H9 (cell line): ENCODE results near the gene SLC43A1. TPM values are rescaled to one million over a fixed set of nuclear protein-coding genes. Genes with fewer than 3 reads are reported as not detected.
A peak's percentile ranks its signal among the peaks of the same experiment; 100 is the strongest.
"Not testable (repeated sequence)": the region's sequence is repeated elsewhere in the genome, so short reads cannot be mapped to it uniquely, and the experiment has no call there.

ENCODE experiments used
- DNase-seq: peaks from one replicate; pipeline ENCODE4 v3.0.0-alpha.2; 2017
- H2AFZ ChIP-seq: one replicate; pipeline ENCODE4 v1.6.1; 2013; ENCODE audit warnings: mild to moderate bottlenecking, low read length, control low read depth, moderate library complexity
- H2AK5ac ChIP-seq: 2 replicates; pipeline ENCODE4 v1.6.1; 2013; ENCODE audit warnings: low read length, control low read depth, mixed read lengths; ENCODE audit not compliant: insufficient read length
- H2BK120ac ChIP-seq: one replicate; pipeline ENCODE4 v1.6.1; 2013; ENCODE audit warnings: low read depth, mild to moderate bottlenecking, low read length, control low read depth, inconsistent platforms; ENCODE audit not compliant: poor library complexity, severe bottlenecking
- H2BK12ac ChIP-seq: 2 replicates; pipeline ENCODE4 v1.6.1; 2013; ENCODE audit warnings: low read length, control low read depth, mixed read lengths, low read depth; ENCODE audit not compliant: insufficient read length
- H2BK15ac ChIP-seq: 2 replicates; pipeline ENCODE4 v1.6.1; 2013; ENCODE audit warnings: low read depth, low read length, control low read depth
- H2BK20ac ChIP-seq: one replicate; pipeline ENCODE4 v1.6.1; 2013; ENCODE audit warnings: low read depth, mild to moderate bottlenecking, low read length, control low read depth, inconsistent platforms; ENCODE audit not compliant: poor library complexity, severe bottlenecking
- H2BK5ac ChIP-seq: 2 replicates; pipeline ENCODE4 v1.6.1; 2013; ENCODE audit warnings: low read length, control low read depth, mixed read lengths; ENCODE audit not compliant: insufficient read length
- H3K14ac ChIP-seq: 2 replicates; pipeline ENCODE4 v1.6.1; 2013; ENCODE audit warnings: low read length, control low read depth; ENCODE audit not compliant: insufficient read depth
- H3K18ac ChIP-seq: 2 replicates; pipeline ENCODE4 v1.6.1; 2013; ENCODE audit warnings: low read depth, mild to moderate bottlenecking, mixed read lengths, low read length, control low read depth; ENCODE audit not compliant: insufficient read length
- H3K23ac ChIP-seq: 2 replicates; pipeline ENCODE4 v1.6.1; 2013; ENCODE audit warnings: low read length, control low read depth, mixed read lengths, low read depth; ENCODE audit not compliant: insufficient read length
- H3K23me2 ChIP-seq: 2 replicates; pipeline ENCODE4 v1.6.1; 2013; ENCODE audit warnings: low read depth, mild to moderate bottlenecking, mixed read lengths, low read length, control low read depth; ENCODE audit not compliant: insufficient read length, poor library complexity, severe bottlenecking
- H3K27ac ChIP-seq: 2 replicates; pipeline ENCODE4 v1.5.1; 2013; ENCODE audit warnings: low read length, control low read depth, mixed read lengths, low read depth; ENCODE audit not compliant: insufficient read length
- H3K27me3 ChIP-seq: 2 replicates; pipeline ENCODE4 v1.6.1; 2013; ENCODE audit warnings: low read length, control low read depth, inconsistent platforms; ENCODE audit not compliant: insufficient read depth
- H3K4ac ChIP-seq: 2 replicates; pipeline ENCODE4 v1.6.1; 2013; ENCODE audit warnings: low read depth, mild to moderate bottlenecking, control low read depth, inconsistent platforms, low read length, moderate library complexity
- H3K4me1 ChIP-seq: 2 replicates; pipeline ENCODE4 v1.6.1; 2013; ENCODE audit warnings: low read length, control low read depth, inconsistent platforms; ENCODE audit not compliant: insufficient read depth
- H3K4me2 ChIP-seq: 2 replicates; pipeline ENCODE4 v1.6.1; 2013; ENCODE audit warnings: low read length, control low read depth, mixed read lengths; ENCODE audit not compliant: insufficient read length, insufficient read depth
- H3K56ac ChIP-seq: 2 replicates; pipeline ENCODE4 v1.6.1; 2013; ENCODE audit warnings: low read depth, mild to moderate bottlenecking, mixed read lengths, low read length, control low read depth; ENCODE audit not compliant: insufficient read length
- H3K79me1 ChIP-seq: 2 replicates; pipeline ENCODE4 v1.6.1; 2013; ENCODE audit warnings: low read depth, mild to moderate bottlenecking, moderate library complexity, low read length, control low read depth, inconsistent platforms; ENCODE audit not compliant: insufficient read depth, poor library complexity, severe bottlenecking
- H3K79me2 ChIP-seq: 2 replicates; pipeline ENCODE4 v1.6.1; 2013; ENCODE audit warnings: low read length, control low read depth, inconsistent platforms; ENCODE audit not compliant: insufficient read depth
- H3K9ac ChIP-seq: 2 replicates; pipeline ENCODE4 v1.6.1; 2013; ENCODE audit warnings: low read length, control low read depth, mixed read lengths; ENCODE audit not compliant: insufficient read length; ENCODE audit errors: extremely low read depth
- H3K9me3 ChIP-seq: one replicate; pipeline ENCODE4 v1.6.1; 2013; ENCODE audit warnings: low read depth, low read length, inconsistent platforms; ENCODE audit not compliant: control insufficient read depth
- H3T11ph ChIP-seq: one replicate; pipeline ENCODE4 v1.6.1; 2013; ENCODE audit warnings: mild to moderate bottlenecking, low read length, control low read depth, inconsistent platforms
- H4K20me1 ChIP-seq: one replicate; pipeline ENCODE4 v1.6.1; 2013; ENCODE audit not compliant: control insufficient read depth, insufficient read length, insufficient read depth
- H4K5ac ChIP-seq: 2 replicates; pipeline ENCODE4 v1.6.1; 2013; ENCODE audit warnings: low read depth, mild to moderate bottlenecking, mixed read lengths, low read length, control low read depth; ENCODE audit not compliant: insufficient read length
- H4K8ac ChIP-seq: replicated peaks from 2 replicates; pipeline ENCODE4 v1.6.1; 2013; ENCODE audit warnings: low read length, control low read depth, mixed read lengths, low read depth; ENCODE audit not compliant: insufficient read length
- H4K91ac ChIP-seq: 2 replicates; pipeline ENCODE4 v1.6.1; 2013; ENCODE audit warnings: low read depth, mild to moderate bottlenecking, moderate library complexity, mixed read lengths, low read length, control low read depth; ENCODE audit not compliant: insufficient read length
- H3K27ac Mint-ChIP-seq, 3 experiments: 2 replicates in 2 of 3; 3 replicates in 1 of 3; pipeline ENCODE4 v1.8.0; 2020 to 2021; ENCODE audit warnings: mixed read lengths in 3 of 3, mild to moderate bottlenecking in 1 of 3, moderate library complexity in 1 of 3
- H3K27me3 Mint-ChIP-seq: 2 replicates; pipeline ENCODE4 v1.8.0; 2021; ENCODE audit warnings: low read depth, mild to moderate bottlenecking, moderate library complexity, mixed read lengths
- H3K36me3 Mint-ChIP-seq, 3 experiments: 2 replicates in 2 of 3; 3 replicates in 1 of 3; pipeline ENCODE4 v1.8.0; 2020 to 2021; ENCODE audit warnings: low read depth in 3 of 3, mixed read lengths in 3 of 3; ENCODE audit not compliant: insufficient read depth in 1 of 3
- H3K4me1 Mint-ChIP-seq, 2 experiments: 2 replicates each; pipeline ENCODE4 v1.8.0; 2020; ENCODE audit warnings: mixed read lengths in 2 of 2
- H3K4me3 Mint-ChIP-seq, 2 experiments: 2 replicates in 1 of 2; 3 replicates in 1 of 2; pipeline ENCODE4 v1.8.0; 2020 to 2021; ENCODE audit warnings: mild to moderate bottlenecking in 2 of 2, mixed read lengths in 2 of 2, moderate library complexity in 1 of 2
- H3K9me3 Mint-ChIP-seq, 2 experiments: 2 replicates in 1 of 2; 3 replicates in 1 of 2; pipeline ENCODE4 v1.8.0; 2020; ENCODE audit warnings: mild to moderate bottlenecking in 2 of 2, mixed read lengths in 2 of 2, moderate library complexity in 1 of 2
- CTCF ChIP-seq: fragments of 200-600 bp; sonication (generic); conservative IDR thresholded peaks from 3 replicates; pipeline ENCODE4 v1.8.0; 2021; ENCODE audit warnings: antibody characterized with exemption, mild to moderate bottlenecking
- WGBS: extraction: QIAGEN DNeasy Blood & Tissue Kit; methylation state at CpG from one replicate; pipeline ENCODE4 v1.1.7; 2013; ENCODE audit warnings: missing lambda C conversion rate, low lambda C conversion rate, mixed read lengths; ENCODE audit not compliant: insufficient read length; ENCODE audit errors: extremely low coverage; 5-methylcytosine and 5-hydroxymethylcytosine counted together
- total RNA-seq: library from RNA; stranded (reverse); gene quantifications from 2 replicates; pipeline ENCODE4 v1.2.1, GENCODE V29; 2021

Gene SLC43A1
- total RNA-seq, 1 experiment from 2014 or later: 17.0 TPM

GRCh38 chr11:57536947-57537619 is 21.6 kb upstream of the SLC43A1 start, which contains the start of gene SMTNL1:
Gene SMTNL1 (plus strand): TSS chr11:57537595. CDS start chr11:57542643, 5,048 bp downstream.
- no peak within 1 kb of the TSS for H3K27ac ChIP-seq
- no peak within 1 kb of the TSS for H2AFZ ChIP-seq

DNA sequence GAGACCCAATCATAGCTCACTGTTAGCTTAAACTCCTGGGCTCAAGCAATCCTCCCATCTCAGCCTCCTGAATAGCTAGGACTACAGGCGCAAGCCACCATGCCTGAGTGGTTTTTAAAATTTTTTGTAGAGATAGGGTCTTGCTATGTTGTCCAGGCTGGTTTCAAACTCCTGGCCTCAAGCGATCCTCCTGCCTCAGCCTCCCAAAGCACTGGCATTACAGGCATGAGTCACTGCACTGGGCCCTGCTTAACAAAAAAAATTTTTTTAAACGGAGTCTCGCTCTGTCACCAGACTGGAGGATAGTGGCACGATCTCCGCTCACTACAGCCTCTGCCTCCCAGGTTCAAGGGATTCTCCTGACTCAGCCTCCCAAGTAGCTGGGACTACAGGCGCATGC is 18.9 kb upstream of the SLC43A1 start:
- H2BK120ac ChIP-seq, H3K56ac ChIP-seq, H2BK12ac ChIP-seq, H2BK15ac ChIP-seq, H4K8ac ChIP-seq, H3K18ac ChIP-seq, H3K9me3 ChIP-seq, H3K4me2 ChIP-seq, H3K9ac ChIP-seq, H3K23me2 ChIP-seq, H3K14ac ChIP-seq, DNase-seq, H3K4me3 Mint-ChIP-seq, H3K4me1 ChIP-seq, H3T11ph ChIP-seq, H3K36me3 Mint-ChIP-seq, H3K9me3 Mint-ChIP-seq, H2BK5ac ChIP-seq, H3K23ac ChIP-seq, H2AK5ac ChIP-seq, H4K20me1 ChIP-seq, H2BK20ac ChIP-seq, H4K5ac ChIP-seq, H3K27ac ChIP-seq, H4K91ac ChIP-seq, H3K27ac Mint-ChIP-seq, H2AFZ ChIP-seq, H3K79me1 ChIP-seq, H3K79me2 ChIP-seq, H3K4ac ChIP-seq, H3K27me3 ChIP-seq: not testable (repeated sequence)
- WGBS: no CpG with 5 or more reads among the region's 7 CpGs
- H3K27me3 Mint-ChIP-seq: peaks cover 30% of the 10 kb centered on the region
- H3K4me1 Mint-ChIP-seq: peaks cover 26 to 31% of the 10 kb centered on the region in 2 experiments

More at GRCh38 chr11:57536947-57537619, 21.6 kb upstream of the SLC43A1 start, which contains the start of gene SMTNL1:
- WGBS: no CpG with 5 or more reads among the region's 14 CpGs
- no peak within 1 kb of the TSS for H4K91ac ChIP-seq
- H2BK20ac ChIP-seq: no peak within 1 kb of the TSS
- no peak within 1 kb of the TSS for H4K8ac ChIP-seq
- no peak within 1 kb of the TSS for H3K56ac ChIP-seq
- H3K14ac ChIP-seq: peak within 1 kb of the TSS; percentile 16; the same call in 1 of the 2 replicates
- H3K4me1 Mint-ChIP-seq: peaks cover 15 to 21% of the 10 kb centered on the region in 2 experiments
- H3K4ac ChIP-seq: no peak within 1 kb of the TSS
- no peak for DNase-seq
- H4K5ac ChIP-seq: no peak within 1 kb of the TSS
- H3K27ac Mint-ChIP-seq: peak within 1 kb of the TSS in 2 of 3 experiments; percentile 59 to 70; a peak in 4 of 7 replicates
- no peak within 1 kb of the TSS for H2BK12ac ChIP-seq
- H3K79me2 ChIP-seq: no peaks in the 10 kb centered on the region
- H3K18ac ChIP-seq: peak within 1 kb of the TSS; percentile 39
- no peaks in the 10 kb centered on the region for H3K9me3 Mint-ChIP-seq
- no peak within 1 kb of the TSS for H3K9ac ChIP-seq
- H2BK15ac ChIP-seq: no peak within 1 kb of the TSS
- no peak within 1 kb of the TSS for H2AK5ac ChIP-seq
- no peaks in the 10 kb centered on the region for H3K36me3 Mint-ChIP-seq
- H3K9me3 ChIP-seq: no peaks in the 10 kb centered on the region
- no peak within 1 kb of the TSS for H3K23ac ChIP-seq
- no peaks in the 10 kb centered on the region for H3K27me3 ChIP-seq
- no peaks in the 10 kb centered on the region for H4K20me1 ChIP-seq
- H3K4me2 ChIP-seq: no peak within 1 kb of the TSS
- peaks cover 43% of the 10 kb centered on the region for H3K27me3 Mint-ChIP-seq
- H3K79me1 ChIP-seq: no peaks in the 10 kb centered on the region
- no peak within 1 kb of the TSS for H2BK120ac ChIP-seq
- H2BK5ac ChIP-seq: no peak within 1 kb of the TSS
- no peaks in the 10 kb centered on the region for H3K23me2 ChIP-seq
- no peak for TF ChIP-seq CTCF
- H3T11ph ChIP-seq: no peak within 1 kb of the TSS
- no peaks in the 10 kb centered on the region; the same call in 1 of the 2 replicates for H3K4me1 ChIP-seq
- peak within 1 kb of the TSS in 1 of 2 experiments; percentile 57; a peak in 2 of 5 replicates for H3K4me3 Mint-ChIP-seq
